G401.6 (cell line): ENCODE results near the gene PLEKHM3.
"Not testable (repeated sequence)": the region's sequence is repeated elsewhere in the genome, so short reads cannot be mapped to it uniquely, and the experiment has no call there.

Experiments
- FAIRE-seq: peaks from 2 replicates; lab custom pipeline; 2012; peaks lifted over from hg19 to GRCh38; lab: Jason Lieb, UNC

PLEKHM3 gene

DNA sequence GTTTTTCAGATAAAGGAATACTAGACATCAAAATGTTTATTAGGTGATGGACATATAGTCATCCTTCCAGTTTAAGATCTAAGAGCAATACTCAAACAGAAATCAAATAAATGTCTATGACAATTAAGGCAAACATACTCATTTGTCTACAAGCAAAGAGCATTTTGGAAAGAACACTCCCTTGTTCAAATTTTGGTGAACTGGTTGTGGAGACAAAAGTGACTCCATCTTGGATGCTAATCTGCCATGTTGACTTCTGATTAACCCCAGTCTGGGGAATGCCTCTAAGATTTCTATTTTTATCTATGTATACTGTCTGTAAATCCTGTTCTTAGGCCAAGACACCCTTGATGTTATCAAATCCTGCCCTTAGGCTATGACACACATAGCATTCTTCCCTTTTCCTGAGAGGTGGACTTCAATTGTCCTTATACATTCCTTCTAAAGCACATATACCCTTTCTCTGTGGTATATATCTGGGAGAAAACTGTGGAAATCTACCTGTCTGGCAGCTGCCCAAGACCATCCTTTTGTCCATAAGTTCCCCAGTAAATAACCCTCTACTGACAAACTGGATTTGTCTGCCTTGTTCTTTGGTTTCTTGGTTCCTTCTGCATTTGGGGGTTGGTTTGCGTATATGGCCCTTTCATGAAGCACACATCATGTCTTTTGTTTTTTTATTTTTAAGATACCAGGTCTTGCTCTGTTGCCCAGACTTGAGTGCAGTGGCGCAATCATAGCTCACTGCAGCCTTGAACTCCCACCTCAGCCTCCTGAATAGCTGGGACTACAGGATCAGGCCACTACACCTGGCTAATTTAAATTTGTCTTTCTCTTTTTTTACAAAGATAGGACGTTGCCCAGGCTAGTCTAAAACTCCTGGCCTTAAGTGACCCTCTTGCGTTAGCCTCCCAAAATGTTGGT lies 12.5 kb upstream of the PLEKHM3 start:
- FAIRE-seq: no peak

DNA sequence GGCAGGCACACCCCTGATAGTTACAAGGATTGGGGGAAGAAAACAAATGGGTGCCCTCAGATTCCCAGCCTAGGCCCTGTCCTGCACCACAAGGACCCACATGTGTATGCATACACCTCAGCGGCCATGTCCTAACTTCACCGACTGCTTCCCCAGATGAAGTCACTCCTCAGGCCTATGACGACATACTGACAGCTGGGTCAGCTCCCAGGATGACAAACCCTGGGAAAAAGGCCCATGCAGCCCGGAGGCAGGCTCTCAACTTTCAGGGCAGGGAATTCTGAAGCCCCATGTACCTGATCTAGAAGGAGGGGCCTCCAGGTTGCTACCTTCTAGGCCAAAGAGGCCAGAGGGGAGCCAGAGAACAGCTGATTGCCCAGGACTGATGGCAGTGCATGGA lies 11.0 kb upstream of the PLEKHM3 start:
- FAIRE-seq: no peak

DNA sequence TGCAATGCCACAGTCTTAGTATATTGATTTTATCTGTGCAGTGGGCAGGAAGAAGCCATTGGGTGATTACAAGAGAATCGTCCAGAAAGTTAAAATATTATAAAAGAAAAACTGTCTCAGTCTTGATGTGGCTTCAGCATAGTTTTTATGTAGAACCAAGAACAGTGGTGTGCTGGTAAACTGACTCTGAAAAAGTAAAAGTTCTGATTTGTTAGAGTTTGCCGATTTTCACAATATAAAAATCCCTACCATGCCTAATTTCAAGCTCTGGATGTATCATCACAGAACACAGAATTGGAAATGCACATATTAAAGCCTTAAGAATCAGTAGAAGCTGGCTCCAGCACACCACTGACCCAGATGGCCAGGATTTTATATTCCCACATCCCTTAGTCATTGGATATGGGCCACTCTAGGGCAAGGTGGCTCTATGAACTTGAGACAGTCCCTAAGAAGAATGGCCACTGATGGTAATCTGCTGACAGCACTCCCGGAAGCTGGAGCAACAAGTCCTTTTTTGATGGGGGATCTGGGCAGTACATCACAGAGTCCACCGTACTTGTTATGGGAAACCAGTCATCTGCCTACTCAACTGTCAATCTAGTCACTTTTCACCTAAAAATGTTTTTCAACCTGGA lies 9.3 kb upstream of the PLEKHM3 start:
- FAIRE-seq: no peak

DNA sequence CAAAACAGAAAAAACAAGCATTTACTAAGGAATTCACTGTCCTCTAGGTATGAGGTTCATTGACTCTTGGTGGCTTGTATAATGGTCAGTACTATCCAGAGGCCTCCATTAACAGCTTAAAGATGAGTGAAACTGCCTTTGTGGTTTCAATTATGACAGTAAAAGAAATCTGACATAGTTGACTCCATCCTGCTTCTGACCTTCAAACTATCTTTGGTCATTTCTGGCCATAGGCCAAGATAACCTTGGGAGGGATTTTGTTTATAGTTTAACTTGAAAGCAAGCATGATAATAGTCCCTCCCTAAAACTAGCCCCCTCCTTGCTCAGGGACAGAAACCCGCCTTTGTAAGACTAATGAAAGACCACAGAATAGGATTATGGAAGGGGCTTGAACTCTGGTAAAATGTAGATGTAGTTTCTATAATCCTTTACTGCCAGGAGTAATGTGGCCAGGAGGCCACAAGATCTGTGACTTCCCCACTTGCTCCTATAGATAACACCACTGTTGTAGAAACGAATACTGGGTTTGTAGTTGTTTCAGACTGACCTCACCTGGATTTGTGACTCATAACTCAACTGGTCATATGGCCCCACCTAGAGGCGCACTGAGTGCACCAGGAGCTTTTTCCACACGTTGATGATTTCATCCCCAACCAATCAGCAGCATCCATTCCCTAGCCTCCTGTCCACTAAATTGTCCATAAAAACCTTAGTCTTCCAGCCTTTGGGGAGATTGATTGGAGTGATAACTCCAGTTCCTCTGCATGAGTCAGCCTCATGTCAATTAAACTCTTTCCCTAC lies 8.6 kb upstream of the PLEKHM3 start:
- FAIRE-seq: peak; percentile 39

DNA sequence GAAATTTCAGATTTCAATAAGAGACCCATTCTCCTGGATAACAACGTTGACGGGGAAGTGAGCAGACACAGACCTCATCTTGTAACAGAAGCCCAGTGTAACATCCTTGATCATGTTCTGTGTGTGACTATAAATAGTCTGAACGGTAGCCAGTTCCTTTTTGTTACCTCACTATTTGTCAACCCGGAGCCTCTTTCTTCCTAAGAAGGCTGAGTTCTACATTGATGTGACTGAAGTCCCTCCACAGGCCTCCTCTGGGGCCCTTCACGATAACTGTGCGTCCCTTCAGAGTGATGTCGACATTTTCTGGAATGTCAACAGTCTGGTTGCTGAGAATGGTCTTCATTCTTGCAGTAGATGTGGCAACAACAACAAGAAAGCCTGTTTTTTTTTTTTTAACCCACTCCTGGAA lies 6.3 kb upstream of the PLEKHM3 start:
- no peak for FAIRE-seq

DNA sequence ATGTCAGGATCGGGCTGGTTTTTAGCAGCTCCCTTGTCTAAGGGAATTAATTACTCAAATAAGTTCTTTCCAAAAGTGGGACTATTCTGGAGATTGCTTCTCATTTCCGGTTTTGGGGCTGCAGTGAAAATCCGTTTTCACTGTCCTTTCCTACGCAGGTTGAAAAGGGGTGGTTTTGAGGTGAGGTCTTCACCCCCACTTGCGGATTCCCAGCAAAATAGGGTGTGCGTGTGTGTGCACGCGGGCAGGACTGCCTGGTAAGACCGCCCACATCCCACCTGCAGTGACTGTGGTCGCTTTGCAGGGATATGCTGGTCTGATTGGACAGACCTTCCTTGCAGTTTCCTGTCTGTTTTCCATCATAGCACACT lies 472 bp upstream of the PLEKHM3 start:
- FAIRE-seq: no peak

DNA sequence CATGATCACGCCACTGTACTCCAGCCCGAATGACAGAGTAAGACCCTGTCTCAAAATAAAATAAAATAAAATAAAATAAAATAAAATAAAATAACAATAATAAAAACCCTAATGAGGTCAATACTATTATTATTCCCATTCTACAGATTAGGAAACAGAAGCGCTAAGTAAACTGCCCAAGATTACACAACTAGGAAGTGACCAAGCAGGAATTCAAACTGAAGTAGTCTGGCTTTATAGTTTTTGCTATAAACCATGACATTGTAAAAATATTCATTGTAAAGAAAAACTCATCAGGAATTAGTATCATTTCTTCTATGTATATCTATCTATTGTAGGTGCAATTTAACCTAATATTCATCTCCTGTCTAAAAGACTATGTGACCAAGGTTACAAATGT lies 1.2 kb downstream of the PLEKHM3 start:
- no peak for FAIRE-seq

DNA sequence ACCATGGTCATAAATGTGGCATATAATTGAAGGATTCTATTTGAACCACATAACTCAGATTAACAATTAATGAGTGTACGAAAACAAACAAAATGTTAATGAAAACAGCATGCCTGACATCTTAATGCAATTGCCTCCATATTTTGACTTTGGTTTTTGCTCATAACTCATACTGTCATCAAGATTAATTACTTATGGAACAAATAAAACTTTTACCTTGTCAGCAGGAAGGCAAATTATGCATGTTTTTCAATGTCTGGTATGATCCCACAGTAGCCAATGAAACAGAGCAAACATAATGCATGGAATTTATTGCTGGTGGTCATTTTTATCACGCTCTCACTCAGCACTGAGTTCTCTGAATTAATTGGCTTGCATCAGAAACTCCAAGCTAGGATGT lies 5.1 kb downstream of the PLEKHM3 start:
- FAIRE-seq: no peak

DNA sequence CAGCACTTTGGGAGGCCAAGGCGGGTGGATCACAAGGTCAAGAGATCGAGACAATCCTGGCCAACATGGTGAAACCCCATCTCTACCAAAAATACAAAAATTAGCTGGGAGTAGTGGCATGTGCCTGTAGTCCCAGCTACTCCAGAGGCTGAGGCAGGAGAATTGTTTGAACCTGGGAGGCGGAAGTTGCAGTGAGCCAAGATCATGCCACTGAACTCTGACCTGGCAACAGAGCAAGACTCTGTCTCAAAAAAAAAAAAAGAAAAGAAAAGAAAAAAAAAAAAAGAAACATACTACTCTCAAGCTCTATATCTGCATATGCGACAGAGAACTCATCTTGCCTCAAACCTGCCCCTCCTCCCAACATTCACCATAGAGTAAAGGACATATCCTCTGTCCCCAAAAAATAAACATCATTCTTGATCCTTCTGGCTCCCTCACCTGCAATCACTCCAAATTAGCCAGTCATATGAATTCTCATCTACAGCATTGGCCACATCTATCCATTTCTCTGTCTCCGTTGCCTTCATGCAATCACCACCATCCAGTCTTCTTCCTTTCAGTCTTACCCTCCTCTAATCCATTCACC lies 7.1 kb downstream of the PLEKHM3 start:
- not testable (repeated sequence) for FAIRE-seq

DNA sequence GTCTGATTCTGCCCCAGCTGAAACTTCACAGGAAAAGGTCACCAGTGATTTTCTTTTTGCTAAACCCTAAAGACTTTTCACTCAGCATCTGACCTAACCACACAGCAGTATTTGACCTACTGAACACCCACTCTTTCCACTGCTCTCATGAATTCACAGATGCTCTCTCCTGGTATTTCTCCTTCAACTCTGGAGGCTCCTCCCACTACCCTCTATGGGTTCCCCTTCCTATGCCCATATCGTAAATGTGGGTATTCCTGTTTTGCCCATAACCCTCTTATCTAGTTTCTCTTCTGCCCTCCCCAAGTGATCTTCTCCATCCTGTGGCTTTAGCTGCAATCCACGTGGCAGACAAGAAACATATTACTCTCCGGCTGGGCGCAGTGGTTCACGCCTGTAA lies 7.6 kb downstream of the PLEKHM3 start:
- FAIRE-seq: no peak

DNA sequence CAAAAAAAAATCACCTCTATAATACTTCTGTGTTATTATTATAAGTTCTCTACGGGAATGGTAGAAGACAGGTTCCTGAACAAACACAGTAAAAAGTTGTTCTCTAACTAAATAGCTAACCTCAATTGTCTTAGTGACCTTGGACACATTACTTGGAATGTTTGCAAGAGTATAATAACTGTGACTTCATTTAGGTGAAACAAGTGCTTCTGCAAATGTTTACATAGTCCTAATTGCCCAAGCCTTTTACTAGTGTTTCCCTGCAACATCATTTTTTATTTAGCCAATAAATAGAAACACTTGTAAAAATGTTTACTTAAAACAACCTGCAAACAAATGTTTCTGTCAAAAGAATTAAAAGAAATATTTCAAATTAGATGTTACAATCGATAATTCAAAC lies 9.9 kb downstream of the PLEKHM3 start:
- no peak for FAIRE-seq

DNA sequence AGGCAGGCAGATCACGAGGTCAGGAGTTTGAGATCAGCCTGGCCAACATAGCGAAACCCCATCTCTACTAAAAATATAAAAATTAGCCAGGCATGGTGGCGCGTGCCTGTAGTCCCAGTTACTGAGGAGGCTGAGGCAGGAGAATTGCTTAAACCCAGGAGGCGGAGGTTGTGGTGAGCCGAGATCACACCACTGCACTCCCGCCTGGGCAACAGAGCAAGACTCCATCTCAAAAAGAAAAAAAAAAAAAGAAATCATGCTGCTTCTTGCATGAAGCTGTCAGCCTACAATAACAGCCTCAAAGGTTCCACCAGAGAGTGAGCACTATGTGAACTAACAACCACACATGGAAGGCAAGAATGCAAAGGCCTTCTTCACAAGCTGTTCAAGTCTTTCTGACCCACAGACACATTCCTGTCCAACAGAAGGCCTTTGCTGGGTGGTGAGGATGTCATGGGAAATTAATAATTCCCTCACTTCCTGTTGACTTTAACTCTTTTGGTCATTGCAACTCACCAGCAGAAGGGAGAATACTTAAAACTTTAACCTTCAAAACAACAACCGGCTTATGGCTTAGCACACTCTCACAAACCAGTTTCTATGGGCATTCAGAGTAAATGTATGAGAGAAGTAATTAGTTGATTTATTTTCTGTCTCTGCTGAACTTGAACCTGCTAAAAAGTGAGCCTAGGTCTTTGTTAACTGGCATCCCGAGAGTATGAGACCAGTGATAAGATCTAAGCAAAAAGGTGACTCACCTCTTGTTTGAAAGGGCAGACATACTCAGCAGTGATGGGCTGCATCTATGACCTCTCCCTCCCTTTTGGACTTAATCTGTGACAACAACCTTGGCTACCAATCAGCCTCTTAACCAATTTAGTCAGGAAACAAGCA lies 11.8 kb downstream of the PLEKHM3 start:
- FAIRE-seq: no peak

DNA sequence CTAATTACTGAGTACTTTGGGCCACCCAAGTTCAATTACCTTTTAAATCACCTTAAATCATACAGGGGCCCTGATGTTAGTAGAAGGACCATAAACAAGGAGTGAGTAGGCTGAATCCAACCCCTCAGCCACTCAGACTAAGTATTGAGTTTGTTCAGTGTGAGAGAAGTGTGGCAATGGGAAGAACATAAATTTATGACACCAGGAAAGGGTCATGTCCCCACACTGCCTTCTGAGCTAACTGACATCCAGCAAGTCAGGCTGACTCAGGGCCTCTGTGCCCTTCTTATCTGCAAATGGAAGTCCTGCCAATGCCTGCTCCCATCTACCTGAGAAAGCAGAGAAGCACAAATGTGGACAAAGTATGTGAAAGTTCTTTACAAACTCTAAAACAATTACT lies 12.9 kb downstream of the PLEKHM3 start:
- FAIRE-seq: no peak

DNA sequence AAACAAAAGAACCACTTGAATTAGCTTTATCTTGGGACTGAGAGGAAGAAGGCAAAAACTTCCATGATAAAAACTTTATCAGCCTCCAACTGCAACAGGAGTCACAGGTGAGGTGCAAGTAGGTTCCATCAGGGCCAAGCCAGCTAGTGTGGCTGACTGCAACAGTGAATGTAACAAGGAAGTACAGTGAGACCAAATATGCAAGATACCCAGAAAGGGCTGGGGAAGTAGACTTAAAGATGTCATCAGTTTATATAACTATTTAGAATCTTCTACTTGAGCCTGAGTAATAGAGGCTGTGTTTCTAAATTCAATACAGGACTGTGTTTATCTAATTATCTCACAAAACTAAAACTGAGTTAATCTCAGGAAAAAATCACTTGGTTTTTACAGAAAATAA lies 14.8 kb downstream of the PLEKHM3 start:
- FAIRE-seq: no peak

DNA sequence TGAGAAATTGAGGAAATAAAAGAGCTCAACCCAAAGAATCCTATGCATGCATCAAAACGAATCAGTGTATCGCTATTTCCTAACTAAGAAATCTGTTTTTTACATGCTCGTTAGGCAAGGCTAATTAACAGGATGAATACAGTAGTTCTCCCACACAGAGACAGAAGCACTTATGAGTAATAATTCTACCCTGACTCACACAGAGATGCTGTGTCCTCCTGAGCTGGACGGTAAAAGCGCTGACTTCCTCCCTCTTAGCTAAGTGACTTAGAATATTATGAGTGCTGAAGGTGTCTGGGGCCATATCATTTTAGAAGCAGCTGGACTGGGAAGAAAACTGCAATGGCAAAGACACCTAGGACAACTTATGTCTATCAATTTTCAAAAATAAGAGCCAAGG lies 18.5 kb downstream of the PLEKHM3 start:
- no peak for FAIRE-seq

DNA sequence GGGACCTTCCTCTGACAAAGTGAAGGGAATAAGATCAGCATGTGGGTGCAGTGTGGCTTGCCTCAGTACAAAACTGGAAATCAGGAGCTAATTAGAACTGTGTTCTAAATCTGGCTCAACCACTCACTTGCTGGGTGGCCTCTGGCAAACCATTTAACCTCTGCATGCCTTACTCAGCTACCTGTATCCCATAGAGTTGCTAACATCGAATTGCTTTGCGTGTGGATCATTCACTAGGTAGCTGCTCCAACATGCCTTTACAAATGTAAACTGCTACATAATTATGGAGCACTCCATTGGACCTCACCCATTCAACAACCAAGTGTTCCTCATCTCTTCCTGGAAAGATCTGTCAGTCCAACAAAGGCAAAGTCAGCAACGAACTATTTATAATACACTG lies 19.0 kb downstream of the PLEKHM3 start:
- FAIRE-seq: no peak

DNA sequence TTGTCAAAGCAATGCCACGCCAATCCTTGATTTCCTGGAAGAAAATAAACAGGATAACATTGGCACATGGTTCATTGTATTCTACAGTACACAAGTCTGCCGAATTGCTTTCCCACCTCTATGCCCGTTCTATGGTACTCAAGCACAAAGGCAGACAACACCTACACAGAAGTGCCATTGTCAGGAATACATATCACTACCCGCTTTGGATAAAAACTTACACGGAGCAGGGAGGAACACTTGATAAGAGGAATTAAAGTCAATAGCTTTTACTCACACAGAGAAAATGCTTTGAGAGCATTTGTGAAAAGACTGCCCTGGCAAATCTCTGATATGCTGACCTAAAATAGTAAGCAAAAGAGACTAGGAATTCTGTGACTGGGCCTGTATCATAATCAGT lies 23.4 kb downstream of the PLEKHM3 start:
- FAIRE-seq: no peak

DNA sequence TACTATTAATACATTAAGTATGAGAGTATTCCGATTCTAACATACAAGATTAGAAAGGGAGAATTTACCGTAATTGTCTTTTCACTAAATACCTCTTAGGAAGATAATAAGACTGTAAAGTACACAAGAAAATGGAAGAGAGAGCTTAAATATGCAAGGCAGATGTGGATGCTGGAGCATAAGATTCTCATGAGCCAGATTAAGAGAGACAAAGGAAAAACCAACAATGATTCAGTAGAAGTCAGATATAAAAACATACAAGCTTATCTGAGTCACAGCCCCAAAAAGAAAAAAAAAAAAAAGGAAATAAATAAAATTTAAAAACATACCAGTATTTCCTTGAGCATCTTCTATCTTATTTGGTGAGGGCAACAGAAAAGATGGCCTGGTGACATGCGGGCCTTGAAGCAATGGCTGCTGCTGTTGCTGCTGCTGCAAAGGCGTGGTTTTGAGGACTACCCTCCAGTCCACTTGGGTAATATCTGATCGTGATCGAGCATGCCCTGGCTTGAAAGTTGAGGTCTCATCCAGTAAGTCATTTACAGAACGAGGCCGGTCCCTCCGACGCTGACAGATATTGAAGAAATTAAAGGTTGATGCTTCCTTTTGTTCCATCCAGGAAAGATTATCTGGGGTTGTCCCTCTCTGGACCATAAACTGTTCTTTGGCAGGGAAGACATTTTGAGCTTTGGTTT lies 24.5 kb downstream of the PLEKHM3 start:
- no peak for FAIRE-seq

DNA sequence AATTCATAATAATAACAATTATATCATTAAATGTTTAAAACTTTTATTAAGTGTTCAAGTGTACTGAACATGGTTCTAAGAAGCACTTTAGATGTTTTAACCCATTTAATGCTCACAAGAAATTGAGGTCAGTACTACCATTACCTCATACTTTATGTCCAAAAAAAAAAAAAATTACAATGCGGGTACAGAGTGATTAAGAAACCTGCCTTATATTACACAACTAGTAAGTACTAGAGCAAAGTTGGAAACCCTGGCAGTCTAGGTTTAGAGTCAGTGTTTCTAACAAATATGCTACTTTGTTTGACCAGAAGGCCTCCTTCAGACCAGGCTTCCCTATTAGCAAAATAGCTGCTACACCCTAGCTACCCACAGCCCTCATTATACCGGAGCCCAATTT lies 28.5 kb downstream of the PLEKHM3 start:
- no peak for FAIRE-seq

DNA sequence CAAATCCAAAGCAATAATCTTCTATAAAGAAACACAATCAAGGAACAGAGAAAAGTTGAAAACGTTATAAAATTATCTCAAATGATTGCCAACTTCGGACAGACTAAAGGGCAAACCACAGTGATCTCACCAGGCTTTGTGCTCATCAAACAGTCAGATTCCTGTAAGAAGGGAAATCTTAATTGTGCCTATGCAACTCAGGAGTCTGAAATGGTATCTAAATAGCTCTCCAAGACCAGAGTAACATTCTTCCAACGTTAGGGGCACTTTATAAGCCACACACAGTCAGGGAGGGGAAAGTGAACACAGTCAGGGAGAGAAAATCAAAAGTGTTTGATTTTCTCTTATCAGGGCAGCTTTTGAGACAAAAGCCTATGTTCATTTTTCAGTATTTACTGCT lies 29.4 kb downstream of the PLEKHM3 start:
- no peak for FAIRE-seq

DNA sequence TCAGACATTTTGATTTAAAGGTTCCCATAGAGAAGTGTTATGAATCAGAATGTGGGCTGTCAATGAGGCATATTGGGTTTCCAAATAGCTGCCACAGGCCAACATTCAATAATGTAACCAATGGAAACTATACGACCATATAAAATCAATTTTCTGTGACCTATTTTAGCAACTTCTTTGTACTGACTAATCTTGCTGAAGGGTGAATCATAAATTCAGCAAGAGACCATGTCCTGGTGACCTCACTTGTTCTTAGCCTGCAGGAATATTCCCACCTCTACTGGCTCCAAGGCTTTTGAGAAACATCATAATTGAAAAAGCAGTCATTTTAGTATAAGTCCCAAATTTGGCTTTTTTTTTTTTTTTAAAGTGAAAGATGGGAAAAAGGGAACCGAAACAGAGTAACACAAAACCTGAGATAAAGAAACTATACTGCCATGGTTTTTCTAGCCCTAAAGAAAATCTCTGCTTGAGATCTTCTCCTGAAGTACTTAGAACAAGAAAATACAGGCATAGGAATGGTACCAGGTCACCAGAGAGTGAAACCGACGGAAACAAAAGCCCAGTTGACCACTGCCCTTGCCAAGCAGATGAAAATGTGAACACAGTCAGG lies 32.1 kb downstream of the PLEKHM3 start:
- no peak for FAIRE-seq
